Immature natural killer cell (primary cell): ENCODE results near the gene ZKSCAN2. TPM values are rescaled to one million over a fixed set of nuclear protein-coding genes. Genes with fewer than 3 reads are reported as not detected.

Experiments used
- DNase-seq, 3 donors: peaks; one replicate each; pipeline ENCODE4 v3.0.0; 2022; ENCODE audit warnings: mixed read lengths in 1 of 3
- H3K27ac Mint-ChIP-seq, 6 donors: one replicate each; pipeline ENCODE4 v1.8.0; 2020; ENCODE audit warnings: mixed read lengths in 6 of 6, mild to moderate bottlenecking in 5 of 6, inconsistent platforms in 4 of 6, moderate library complexity in 3 of 6
- H3K27me3 Mint-ChIP-seq, 3 donors: one replicate each; pipeline ENCODE4 v1.8.0; 2020 to 2021; ENCODE audit warnings: low read depth in 3 of 3, mild to moderate bottlenecking in 3 of 3, mixed read lengths in 3 of 3, moderate library complexity in 3 of 3, inconsistent platforms in 1 of 3
- H3K36me3 Mint-ChIP-seq, 3 donors: one replicate each; pipeline ENCODE4 v1.8.0; 2020; ENCODE audit warnings: mixed read lengths in 3 of 3, inconsistent platforms in 2 of 3, mild to moderate bottlenecking in 2 of 3
- H3K4me1 Mint-ChIP-seq, 2 donors: one replicate each; pipeline ENCODE4 v1.8.0; 2020; ENCODE audit warnings: inconsistent platforms in 2 of 2, mild to moderate bottlenecking in 2 of 2, mixed read lengths in 2 of 2, moderate library complexity in 1 of 2
- H3K4me3 Mint-ChIP-seq, 5 donors: one replicate each; pipeline ENCODE4 v1.8.0; 2020; ENCODE audit warnings: mild to moderate bottlenecking in 5 of 5, mixed read lengths in 5 of 5, inconsistent platforms in 3 of 5, moderate library complexity in 3 of 5
- H3K9me3 Mint-ChIP-seq, 6 donors: one replicate each; pipeline ENCODE4 v1.8.0; 2020; ENCODE audit warnings: mild to moderate bottlenecking in 6 of 6, mixed read lengths in 6 of 6, inconsistent platforms in 4 of 6, moderate library complexity in 3 of 6
- polyA plus RNA-seq, 3 donors: library from polyadenylated mRNA; unstranded; fragments of 300-500 nt; fragmentation: Illumina TruSeq; gene quantifications; one replicate each; pipeline ENCODE4 v1.2.3, GENCODE V29; 2021

The ZKSCAN2 gene
- polyA plus RNA-seq, 3 donors from 2014 or later: 0.86 to 2.7 (median 1.5) TPM

DNA sequence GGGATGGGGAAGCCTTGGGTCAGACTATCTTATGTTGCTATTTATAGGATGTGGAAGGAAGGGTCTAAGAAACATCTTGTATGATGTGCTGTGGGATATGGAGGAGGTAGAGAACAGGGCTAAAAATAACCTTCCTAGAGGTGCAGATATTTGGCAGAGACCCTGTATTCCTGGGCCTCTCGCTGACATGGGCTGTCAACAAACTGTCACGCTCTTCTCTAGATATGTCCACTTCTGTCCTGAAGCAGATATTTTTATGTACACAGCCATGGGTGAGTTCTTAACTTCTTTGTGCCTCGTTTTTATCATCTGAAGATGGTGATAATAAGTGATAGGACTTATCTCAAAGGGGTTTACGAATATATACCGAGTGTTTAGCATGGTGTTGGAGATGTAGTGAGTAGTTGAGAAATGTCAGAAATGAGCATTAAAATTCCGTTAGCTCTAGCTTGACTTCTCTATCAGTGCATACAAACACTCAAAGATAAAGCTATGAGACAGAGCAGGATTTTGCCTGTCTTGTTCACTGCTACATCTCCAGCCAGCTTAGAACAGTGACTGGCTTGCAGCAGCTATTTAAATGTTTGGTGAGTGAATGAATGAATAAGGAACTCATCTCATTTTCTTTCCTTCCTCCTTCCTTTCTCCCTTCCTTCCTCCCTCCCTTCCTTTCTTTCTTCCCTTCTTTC, 43.8 kb downstream of the ZKSCAN2 start:
- H3K4me1 Mint-ChIP-seq: no peaks in the 10 kb centered on the region
- no peak overlapping the region for H3K27ac Mint-ChIP-seq
- peaks cover 0 to 2% (median 0%) of the 10 kb centered on the region in 6 donors for H3K9me3 Mint-ChIP-seq
- no peak for DNase-seq
- no peak overlapping the region for H3K4me3 Mint-ChIP-seq
- H3K36me3 Mint-ChIP-seq: no peaks in the 10 kb centered on the region
- H3K27me3 Mint-ChIP-seq: peaks cover 0 to 9% (median 0%) of the 10 kb centered on the region in 3 donors

DNA sequence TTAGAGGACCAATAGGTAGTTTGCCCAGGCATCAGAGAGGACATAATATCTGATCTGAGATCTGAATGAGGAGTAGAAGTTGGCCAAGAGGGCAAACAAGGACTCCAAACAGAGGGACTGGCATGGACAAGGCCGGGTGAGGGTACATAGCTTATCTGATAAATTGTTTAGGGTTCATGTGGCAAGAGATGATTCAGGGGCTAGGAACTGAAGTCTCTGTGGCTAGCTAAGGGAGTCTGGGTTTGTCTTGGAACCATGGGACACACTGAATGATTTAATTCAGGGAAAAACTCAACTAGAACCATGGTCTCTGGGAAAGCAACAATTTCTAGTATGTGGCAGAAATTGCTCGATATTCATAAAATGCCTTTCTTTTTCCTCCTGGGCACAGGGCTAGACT, 45.0 kb downstream of the ZKSCAN2 start:
- Mint-ChIP-seq H3K9me3 (peaks cover 0 to 2% (median 0%) of the 10 kb centered on the region in 6 donors), H3K4me1 (no peaks in the 10 kb centered on the region), H3K27me3 (peaks cover 0 to 6% (median 0%) of the 10 kb centered on the region in 3 donors), H3K36me3 (no peaks in the 10 kb centered on the region), H3K27ac (no peak overlapping the region), H3K4me3 (no peak overlapping the region)
- no peak for DNase-seq

DNA sequence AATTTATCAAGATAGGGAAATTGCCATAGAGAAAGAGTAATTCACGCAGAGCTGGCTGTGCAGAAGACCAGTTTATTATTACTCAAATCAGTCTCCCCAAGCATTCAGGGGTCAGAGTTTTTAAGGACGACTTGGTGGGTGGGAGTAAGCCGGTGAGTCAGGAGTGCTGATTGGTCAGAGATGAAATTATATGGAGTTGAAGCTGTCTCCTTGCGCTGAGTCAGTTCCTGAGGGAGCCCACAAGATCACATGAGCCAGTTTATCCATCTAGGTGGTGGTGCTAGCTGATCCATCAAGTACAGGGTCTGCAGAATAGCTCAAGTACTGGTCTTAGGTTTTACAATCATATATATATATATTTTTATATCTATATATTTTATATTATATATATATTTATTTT, 46.9 kb downstream of the ZKSCAN2 start:
- Mint-ChIP-seq H3K4me3 (no peak overlapping the region), H3K4me1 (no peaks in the 10 kb centered on the region), H3K9me3 (peaks cover 0 to 2% (median 0%) of the 10 kb centered on the region in 6 donors), H3K27me3 (peaks cover 0 to 6% (median 1%) of the 10 kb centered on the region in 3 donors), H3K27ac (peak overlapping the region in 1 of 6 donors; percentile 16), H3K36me3 (no peaks in the 10 kb centered on the region)
- DNase-seq: no peak

DNA sequence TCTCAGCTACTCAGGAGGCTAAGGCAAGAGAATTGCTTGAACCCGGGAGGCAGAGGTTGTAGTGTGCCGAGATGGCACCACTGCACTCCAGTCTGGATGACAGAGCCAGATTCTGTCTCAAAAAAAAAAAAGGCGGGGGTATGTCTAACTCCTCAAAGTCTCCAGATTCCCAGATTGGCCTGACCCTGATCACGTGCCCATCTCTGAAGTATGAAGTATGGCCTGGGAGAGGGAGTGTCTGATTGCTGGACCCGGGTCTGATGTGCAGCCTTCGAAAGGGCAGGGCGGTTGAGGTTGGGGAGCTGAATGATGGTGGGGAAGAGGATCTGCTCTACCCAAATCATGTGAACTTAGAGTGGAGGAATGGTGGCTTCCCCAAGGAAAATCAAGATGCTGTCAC, 58.2 kb downstream of the ZKSCAN2 start:
- no peaks in the 10 kb centered on the region for H3K4me1 Mint-ChIP-seq
- H3K36me3 Mint-ChIP-seq: no peaks in the 10 kb centered on the region
- peaks cover 0 to 4% (median 1%) of the 10 kb centered on the region in 3 donors for H3K27me3 Mint-ChIP-seq
- no peaks in the 10 kb centered on the region for H3K9me3 Mint-ChIP-seq
- no peak for DNase-seq
- H3K4me3 Mint-ChIP-seq: no peak overlapping the region
- H3K27ac Mint-ChIP-seq: no peak overlapping the region

DNA sequence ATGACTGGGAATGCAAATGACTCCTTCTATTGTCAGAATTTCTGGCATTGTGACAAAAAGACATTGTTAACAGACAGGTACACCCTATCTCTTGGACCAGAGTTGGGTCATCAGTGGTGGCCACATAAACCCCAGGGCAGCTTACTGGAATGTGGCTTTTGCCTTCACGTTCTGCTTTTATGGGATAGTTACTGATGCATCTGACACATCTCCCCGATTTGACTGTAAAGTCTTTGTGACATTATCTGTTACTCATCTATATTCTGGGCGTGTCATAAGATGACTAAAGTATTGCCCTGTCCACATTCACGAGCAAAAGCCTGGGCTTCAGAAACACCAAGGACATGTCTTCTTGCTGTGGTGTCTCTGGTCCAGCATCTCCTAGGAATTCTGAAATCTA, 59.6 kb downstream of the ZKSCAN2 start:
- Mint-ChIP-seq H3K4me1 (no peaks in the 10 kb centered on the region), H3K36me3 (no peaks in the 10 kb centered on the region), H3K9me3 (no peaks in the 10 kb centered on the region), H3K4me3 (no peak overlapping the region), H3K27ac (no peak overlapping the region), H3K27me3 (peaks cover 0 to 4% (median 1%) of the 10 kb centered on the region in 3 donors)
- no peak for DNase-seq

DNA sequence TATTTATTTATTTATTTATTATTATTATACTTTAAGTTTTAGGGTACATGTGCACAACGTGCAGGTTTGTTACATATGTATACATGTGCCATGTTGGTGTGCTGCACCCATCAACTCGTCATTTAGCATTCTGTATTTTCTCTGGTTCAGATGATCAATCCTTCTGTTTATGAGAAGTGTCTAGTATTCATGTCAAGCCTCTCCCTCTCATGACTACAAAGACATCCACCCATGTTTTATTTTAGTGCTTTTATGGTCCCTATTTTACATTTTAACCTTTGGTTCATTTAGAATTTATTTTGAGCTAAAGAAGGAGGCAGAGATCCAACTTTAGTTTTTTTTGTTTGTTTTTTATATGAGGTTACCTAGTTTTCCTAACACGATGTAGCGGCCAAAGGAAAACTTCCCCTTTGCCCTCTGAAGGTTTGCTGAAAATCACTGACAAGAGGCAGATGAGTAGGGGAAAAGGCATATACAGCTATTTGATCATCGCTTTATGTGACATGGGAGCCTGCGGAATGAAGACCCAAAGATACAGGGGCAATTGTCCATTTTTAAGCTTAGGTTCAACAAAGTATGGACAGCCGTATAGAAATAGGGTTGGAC, 63.3 kb downstream of the ZKSCAN2 start:
- Mint-ChIP-seq H3K27me3 (peaks cover 0 to 4% (median under 1%) of the 10 kb centered on the region in 3 donors), H3K4me3 (no peak overlapping the region), H3K4me1 (no peaks in the 10 kb centered on the region), H3K9me3 (no peaks in the 10 kb centered on the region), H3K27ac (no peak overlapping the region), H3K36me3 (no peaks in the 10 kb centered on the region)
- DNase-seq: no peak

DNA sequence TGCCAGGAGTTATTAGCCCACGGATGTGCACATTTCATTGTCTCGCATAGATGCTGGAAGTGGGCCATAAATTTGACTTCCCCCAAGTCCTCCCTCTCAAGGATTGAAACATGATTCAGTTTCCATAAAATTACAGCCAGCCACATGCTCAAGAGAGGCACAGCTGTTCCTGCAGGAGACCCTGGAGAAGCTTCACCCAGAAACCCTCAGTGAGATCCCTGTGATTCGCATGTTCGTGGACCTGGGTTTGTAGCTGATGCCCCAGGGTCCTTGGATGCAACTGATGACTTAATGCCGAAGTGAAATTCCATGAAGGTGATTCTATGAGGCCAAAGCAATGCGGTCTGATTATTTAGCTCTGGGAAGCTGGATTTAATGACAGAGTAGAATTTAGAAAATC, 65.5 kb downstream of the ZKSCAN2 start:
- no peaks in the 10 kb centered on the region for H3K4me1 Mint-ChIP-seq
- DNase-seq: no peak
- H3K27me3 Mint-ChIP-seq: peaks cover 0 to 2% (median 0%) of the 10 kb centered on the region in 3 donors
- no peak overlapping the region for H3K4me3 Mint-ChIP-seq
- H3K36me3 Mint-ChIP-seq: no peaks in the 10 kb centered on the region
- H3K27ac Mint-ChIP-seq: no peak overlapping the region
- H3K9me3 Mint-ChIP-seq: no peaks in the 10 kb centered on the region

DNA sequence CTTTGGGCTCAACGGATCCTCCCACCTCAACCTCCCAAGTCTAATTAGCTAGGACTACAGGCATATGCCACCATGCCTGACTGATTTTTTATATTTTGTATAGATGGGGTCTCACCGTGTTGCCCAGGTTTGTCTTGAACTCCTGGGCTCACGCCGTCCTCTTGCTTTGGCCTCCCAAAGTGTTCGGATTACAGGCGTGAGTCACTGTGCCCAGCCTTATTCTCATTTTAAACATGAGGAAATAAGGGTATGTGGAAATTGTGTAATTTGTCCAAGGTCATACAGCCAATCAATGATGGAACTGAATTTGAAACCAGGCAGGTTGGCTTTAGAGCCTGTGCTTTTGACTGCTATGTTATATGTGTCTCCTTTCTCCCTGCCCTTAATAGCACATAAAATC, 68.3 kb downstream of the ZKSCAN2 start:
- peaks cover 0 to 1% (median 0%) of the 10 kb centered on the region in 3 donors for H3K27me3 Mint-ChIP-seq
- no peaks in the 10 kb centered on the region for H3K9me3 Mint-ChIP-seq
- no peak overlapping the region for H3K4me3 Mint-ChIP-seq
- no peaks in the 10 kb centered on the region for H3K4me1 Mint-ChIP-seq
- no peaks in the 10 kb centered on the region for H3K36me3 Mint-ChIP-seq
- H3K27ac Mint-ChIP-seq: no peak overlapping the region
- DNase-seq: no peak

DNA sequence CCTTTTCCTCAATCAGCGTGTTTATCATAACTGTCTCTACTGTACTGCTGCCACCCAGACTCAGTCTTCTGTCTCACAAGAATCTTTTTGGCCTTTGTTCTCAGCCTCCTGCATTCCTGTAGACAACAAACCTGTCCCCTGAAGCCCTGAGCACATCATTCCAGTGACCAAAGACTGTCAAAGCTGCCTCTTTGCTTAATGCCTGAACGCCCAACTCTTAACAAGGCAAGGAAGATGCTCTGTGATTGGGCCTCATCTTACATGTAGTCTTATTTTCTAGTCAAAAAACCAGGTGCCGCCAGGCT, 70.2 kb downstream of the ZKSCAN2 start:
- H3K4me3 Mint-ChIP-seq: no peak overlapping the region
- H3K9me3 Mint-ChIP-seq: no peaks in the 10 kb centered on the region
- H3K27me3 Mint-ChIP-seq: peaks cover 0 to 1% (median 0%) of the 10 kb centered on the region in 3 donors
- no peak for DNase-seq
- peak overlapping the region in 1 of 6 donors; percentile 12 for H3K27ac Mint-ChIP-seq
- no peaks in the 10 kb centered on the region for H3K4me1 Mint-ChIP-seq
- H3K36me3 Mint-ChIP-seq: no peaks in the 10 kb centered on the region

Other genes starting within 250 kb of the ZKSCAN2 start
- gene ARHGAP17, start 242.5 kb downstream of the ZKSCAN2 start, polyA plus RNA-seq: 10 to 100 TPM; 12.0 to 35.9 (median 14.5) TPM
- gene LCMT1, start 146.1 kb downstream of the ZKSCAN2 start, polyA plus RNA-seq: 10 to 100 TPM; 40.0 to 55.1 (median 54.7) TPM
- gene AQP8, start 40.9 kb downstream of the ZKSCAN2 start, polyA plus RNA-seq: not detected